Activated T-helper 17 cell treated with anti-CD3 and anti-CD28 coated beads, Interleukin-2, amount 50 U/mL, for 72 hours (primary cell): ENCODE results near the gene FARP1. TPM values are rescaled to one million over a fixed set of nuclear protein-coding genes. Genes with fewer than 3 reads are reported as not detected.
A peak's percentile ranks its signal among the peaks of the same experiment; 100 is the strongest.

ENCODE experiments used
- ATAC-seq: fragments of 150-1000 bp; cut with Tn5 transposase; replicated peaks from 2 replicates; pipeline ENCODE4 v1.10.0; 2021; ENCODE audit warnings: mild to moderate bottlenecking, moderate library complexity
- H3K27ac Mint-ChIP-seq: one replicate; pipeline ENCODE4 v1.8.0; 2022; ENCODE audit warnings: mixed read lengths
- H3K27me3 Mint-ChIP-seq: one replicate; pipeline ENCODE4 v1.8.0; 2022; ENCODE audit warnings: mixed read lengths
- H3K36me3 Mint-ChIP-seq: one replicate; pipeline ENCODE4 v1.8.0; 2022; ENCODE audit warnings: low read depth, mild to moderate bottlenecking, mixed read lengths
- H3K4me1 Mint-ChIP-seq: one replicate; pipeline ENCODE4 v1.8.0; 2022; ENCODE audit warnings: mixed read lengths
- H3K4me3 Mint-ChIP-seq: one replicate; pipeline ENCODE4 v1.8.0; 2022; ENCODE audit warnings: mild to moderate bottlenecking, mixed read lengths
- H3K9me3 Mint-ChIP-seq: one replicate; pipeline ENCODE4 v1.8.0; 2022; ENCODE audit warnings: mixed read lengths
- total RNA-seq, 2 donors: library from RNA; stranded (reverse); gene quantifications; one replicate each; pipeline ENCODE4 v1.2.3, GENCODE V29; 2022

FARP1 gene
- total RNA-seq, 2 donors from 2014 or later, result 1.1 to 1.7 TPM

GRCh38 chr13:98272549-98272948, 129.7 kb downstream of the FARP1 start:
- ATAC-seq, result no peak
- no peaks in the 10 kb centered on the region for H3K4me1 Mint-ChIP-seq
- no peaks in the 10 kb centered on the region for H3K9me3 Mint-ChIP-seq
- no peaks in the 10 kb centered on the region for H3K27me3 Mint-ChIP-seq
- H3K4me3 Mint-ChIP-seq, result no peak overlapping the region
- H3K27ac Mint-ChIP-seq, result no peak overlapping the region
- no peaks in the 10 kb centered on the region for H3K36me3 Mint-ChIP-seq

- Mint-ChIP-seq H3K27me3 (no peaks in the 10 kb centered on the region), H3K4me3 (no peak overlapping the region), H3K36me3 (no peaks in the 10 kb centered on the region), H3K9me3 (no peaks in the 10 kb centered on the region), H3K4me1 (no peaks in the 10 kb centered on the region), H3K27ac (no peak overlapping the region)
- no peak for ATAC-seq
Measured at GRCh38 chr13:98273067-98273823, 130.4 kb downstream of the FARP1 start.

GRCh38 chr13:98273824-98274742, 131.2 kb downstream of the FARP1 start:
- H3K4me1 Mint-ChIP-seq, result no peaks in the 10 kb centered on the region
- H3K9me3 Mint-ChIP-seq, result no peaks in the 10 kb centered on the region
- no peaks in the 10 kb centered on the region for H3K27me3 Mint-ChIP-seq
- no peaks in the 10 kb centered on the region for H3K36me3 Mint-ChIP-seq
- ATAC-seq, result no peak
- no peak overlapping the region for H3K4me3 Mint-ChIP-seq
- H3K27ac Mint-ChIP-seq, result no peak overlapping the region

GRCh38 chr13:98274921-98275487, 132.1 kb downstream of the FARP1 start:
- Mint-ChIP-seq H3K36me3 (no peaks in the 10 kb centered on the region), H3K9me3 (no peaks in the 10 kb centered on the region), H3K4me3 (no peak overlapping the region), H3K4me1 (no peaks in the 10 kb centered on the region), H3K27me3 (peaks cover 3% of the 10 kb centered on the region), H3K27ac (no peak overlapping the region)
- no peak for ATAC-seq

- Mint-ChIP-seq H3K9me3 (no peaks in the 10 kb centered on the region), H3K4me3 (no peak overlapping the region), H3K4me1 (no peaks in the 10 kb centered on the region), H3K27me3 (peaks cover 10% of the 10 kb centered on the region), H3K27ac (no peak overlapping the region), H3K36me3 (no peaks in the 10 kb centered on the region)
- ATAC-seq, result no peak
Measured at GRCh38 chr13:98275681-98276171, 132.8 kb downstream of the FARP1 start.

- Mint-ChIP-seq H3K9me3 (no peaks in the 10 kb centered on the region), H3K36me3 (no peaks in the 10 kb centered on the region), H3K27me3 (peaks cover 10% of the 10 kb centered on the region), H3K4me3 (no peak overlapping the region), H3K27ac (no peak overlapping the region), H3K4me1 (no peaks in the 10 kb centered on the region)
- ATAC-seq, result no peak
Measured at GRCh38 chr13:98276486-98276885, 133.6 kb downstream of the FARP1 start.

GRCh38 chr13:98278068-98278724, 135.3 kb downstream of the FARP1 start:
- H3K9me3 Mint-ChIP-seq, result no peaks in the 10 kb centered on the region
- no peak overlapping the region for H3K4me3 Mint-ChIP-seq
- peaks cover 10% of the 10 kb centered on the region for H3K27me3 Mint-ChIP-seq
- no peak overlapping the region for H3K27ac Mint-ChIP-seq
- no peaks in the 10 kb centered on the region for H3K36me3 Mint-ChIP-seq
- H3K4me1 Mint-ChIP-seq, result no peaks in the 10 kb centered on the region
- no peak for ATAC-seq

GRCh38 chr13:98279473-98280175, 136.7 kb downstream of the FARP1 start:
- Mint-ChIP-seq H3K4me1 (no peaks in the 10 kb centered on the region), H3K4me3 (peak overlapping the region; percentile 6), H3K27me3 (peaks cover 10% of the 10 kb centered on the region), H3K27ac (no peak overlapping the region), H3K9me3 (no peaks in the 10 kb centered on the region), H3K36me3 (no peaks in the 10 kb centered on the region)
- ATAC-seq, result peak; percentile 31

- Mint-ChIP-seq H3K9me3 (no peaks in the 10 kb centered on the region), H3K27me3 (peaks cover 10% of the 10 kb centered on the region), H3K4me3 (peak overlapping the region; percentile 6), H3K4me1 (no peaks in the 10 kb centered on the region), H3K27ac (no peak overlapping the region), H3K36me3 (no peaks in the 10 kb centered on the region)
- ATAC-seq, result no peak
Measured at GRCh38 chr13:98280176-98280510, 137.2 kb downstream of the FARP1 start.

GRCh38 chr13:98284679-98285078, 141.8 kb downstream of the FARP1 start:
- no peak overlapping the region for H3K4me3 Mint-ChIP-seq
- H3K9me3 Mint-ChIP-seq, result no peaks in the 10 kb centered on the region
- no peak for ATAC-seq
- no peaks in the 10 kb centered on the region for H3K4me1 Mint-ChIP-seq
- no peak overlapping the region for H3K27ac Mint-ChIP-seq
- H3K36me3 Mint-ChIP-seq, result no peaks in the 10 kb centered on the region
- peaks cover 10% of the 10 kb centered on the region for H3K27me3 Mint-ChIP-seq

GRCh38 chr13:98285317-98285716, 142.4 kb downstream of the FARP1 start:
- Mint-ChIP-seq H3K4me1 (no peaks in the 10 kb centered on the region), H3K36me3 (no peaks in the 10 kb centered on the region), H3K27ac (no peak overlapping the region), H3K4me3 (no peak overlapping the region), H3K27me3 (peaks cover 7% of the 10 kb centered on the region), H3K9me3 (no peaks in the 10 kb centered on the region)
- ATAC-seq, result no peak

- no peak for ATAC-seq
- H3K4me1 Mint-ChIP-seq, result no peaks in the 10 kb centered on the region
- no peaks in the 10 kb centered on the region for H3K9me3 Mint-ChIP-seq
- no peak overlapping the region for H3K4me3 Mint-ChIP-seq
- H3K27ac Mint-ChIP-seq, result no peak overlapping the region
- H3K27me3 Mint-ChIP-seq, result peaks cover 3% of the 10 kb centered on the region
- H3K36me3 Mint-ChIP-seq, result no peaks in the 10 kb centered on the region
Measured at GRCh38 chr13:98285852-98286594, 143.1 kb downstream of the FARP1 start.

GRCh38 chr13:98286799-98287198, 143.9 kb downstream of the FARP1 start:
- no peak for ATAC-seq
- Mint-ChIP-seq H3K4me3 (no peak overlapping the region), H3K36me3 (no peaks in the 10 kb centered on the region), H3K27me3 (peaks cover 3% of the 10 kb centered on the region), H3K4me1 (no peaks in the 10 kb centered on the region), H3K27ac (no peak overlapping the region), H3K9me3 (no peaks in the 10 kb centered on the region)
